Epidermal melanocyte (primary cell): ENCODE results near the gene KCTD7.
"Not testable (repeated sequence)": the region's sequence is repeated elsewhere in the genome, so short reads cannot be mapped to it uniquely, and the experiment has no call there.

Source experiments
- DNase-seq: peaks from one replicate; pipeline ENCODE4 v3.0.0; 2011; ENCODE audit warnings: low spot score; ENCODE audit not compliant: insufficient read length

The KCTD7 gene

GRCh38 chr7:66653719-66654274 is 25.1 kb downstream of the KCTD7 start:
- not testable (repeated sequence) for DNase-seq

GRCh38 chr7:66654275-66655112 is 25.8 kb downstream of the KCTD7 start:
- peak; percentile 96 for DNase-seq

GRCh38 chr7:66655113-66655806 is 26.6 kb downstream of the KCTD7 start:
- not testable (repeated sequence) for DNase-seq

GRCh38 chr7:66655826-66656485 is 27.3 kb downstream of the KCTD7 start:
- not testable (repeated sequence) for DNase-seq

GRCh38 chr7:66657798-66658197 is 29.1 kb downstream of the KCTD7 start:
- DNase-seq = no peak

DNA sequence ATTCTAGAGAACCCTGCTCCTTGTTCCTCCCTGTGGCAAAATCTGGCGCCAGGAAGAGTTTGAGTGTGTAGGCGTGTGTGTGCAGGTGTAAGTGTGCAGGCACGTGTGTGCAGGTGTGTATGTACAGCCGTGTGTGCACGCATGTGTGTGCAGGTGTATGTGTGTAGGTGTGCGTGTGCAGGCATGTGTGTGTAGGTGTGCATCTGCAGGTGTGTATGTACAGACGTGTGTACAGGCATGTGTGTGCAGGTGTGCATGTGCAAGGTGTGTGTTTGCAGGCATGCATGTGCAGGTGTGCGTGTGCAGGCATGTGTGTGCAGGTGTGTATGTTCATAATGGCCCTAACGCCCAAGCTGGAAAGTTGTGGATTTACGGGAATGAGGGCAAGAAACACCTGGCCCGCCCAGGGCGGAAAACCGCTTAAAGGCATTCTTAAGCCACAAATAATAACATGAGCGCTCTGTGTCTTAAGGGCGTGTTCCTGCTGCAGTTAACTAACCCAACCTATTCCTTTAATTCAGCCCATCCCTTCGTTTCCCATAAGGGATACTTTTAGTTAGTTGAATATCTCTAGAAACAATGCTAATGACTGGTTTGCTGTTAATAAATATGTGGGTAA is 34.1 kb downstream of the KCTD7 start:
- DNase-seq = no peak

DNA sequence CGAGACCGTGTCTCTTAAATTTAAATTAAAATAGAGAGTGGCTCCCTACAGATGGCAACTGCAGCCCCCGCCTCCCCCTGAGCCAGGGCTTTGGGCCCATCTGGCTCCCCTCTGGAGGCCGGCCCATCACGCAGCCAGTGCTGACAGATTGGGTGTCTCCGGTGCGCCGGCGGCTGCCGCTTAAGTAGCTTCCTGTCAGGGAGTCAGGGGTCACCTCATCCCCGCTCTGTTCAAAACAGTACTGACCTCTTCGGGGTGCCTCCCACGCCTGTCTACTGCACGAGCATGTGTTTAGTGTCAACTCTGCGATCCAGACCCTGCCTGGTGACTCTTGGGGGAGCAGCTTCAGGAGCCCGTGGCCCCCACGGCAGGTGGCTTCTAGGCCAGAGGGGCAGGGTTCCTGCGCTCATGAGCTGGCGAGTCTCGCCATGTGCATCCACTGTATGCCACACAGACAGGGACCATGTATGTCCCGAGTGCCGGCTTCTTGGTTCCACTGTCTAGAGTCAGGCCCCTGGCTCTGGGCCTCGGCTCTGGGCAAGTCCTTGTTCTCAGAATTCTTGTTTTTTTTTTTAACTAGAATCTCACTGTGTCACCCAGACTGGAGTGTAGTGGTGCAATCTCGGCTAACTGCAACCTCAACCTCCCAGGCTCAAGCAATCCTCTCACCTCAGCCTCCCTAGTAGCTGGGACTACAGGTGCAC is 36.1 kb downstream of the KCTD7 start:
- no peak for DNase-seq

DNA sequence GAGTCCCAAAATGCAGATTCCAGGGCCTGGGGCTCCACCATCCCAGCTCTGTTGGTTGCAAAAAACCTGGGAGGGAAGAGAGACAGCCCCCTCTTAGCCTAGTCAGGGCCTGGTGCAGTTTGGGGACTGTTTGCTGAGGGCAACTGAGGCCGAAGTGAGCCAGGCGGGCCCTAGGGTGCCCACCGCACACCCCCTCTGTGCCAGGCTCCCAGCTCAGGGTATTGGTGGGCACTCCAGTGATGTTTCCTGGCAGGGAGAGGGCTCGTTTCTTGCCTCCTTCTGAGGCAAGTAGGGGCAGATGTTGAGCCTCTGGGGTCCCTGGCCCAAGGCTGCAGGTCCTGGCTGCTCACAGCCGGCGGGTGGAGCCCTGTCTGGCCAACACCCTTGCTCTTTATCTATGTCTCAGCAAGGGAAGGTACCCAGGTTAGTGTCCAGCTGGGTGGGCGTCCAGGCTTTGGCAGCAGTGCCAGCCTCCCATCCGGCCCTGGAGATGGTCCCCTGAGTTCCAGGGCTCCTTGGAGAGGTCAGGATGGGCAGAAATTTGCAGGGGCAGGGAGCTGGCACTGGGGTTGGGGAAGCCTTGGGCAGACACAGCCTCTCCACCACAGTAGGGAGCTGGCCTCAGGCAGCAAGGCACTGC is 37.8 kb downstream of the KCTD7 start:
- DNase-seq = no peak

GRCh38 chr7:66667023-66667728 is 38.5 kb downstream of the KCTD7 start:
- no peak for DNase-seq

DNA sequence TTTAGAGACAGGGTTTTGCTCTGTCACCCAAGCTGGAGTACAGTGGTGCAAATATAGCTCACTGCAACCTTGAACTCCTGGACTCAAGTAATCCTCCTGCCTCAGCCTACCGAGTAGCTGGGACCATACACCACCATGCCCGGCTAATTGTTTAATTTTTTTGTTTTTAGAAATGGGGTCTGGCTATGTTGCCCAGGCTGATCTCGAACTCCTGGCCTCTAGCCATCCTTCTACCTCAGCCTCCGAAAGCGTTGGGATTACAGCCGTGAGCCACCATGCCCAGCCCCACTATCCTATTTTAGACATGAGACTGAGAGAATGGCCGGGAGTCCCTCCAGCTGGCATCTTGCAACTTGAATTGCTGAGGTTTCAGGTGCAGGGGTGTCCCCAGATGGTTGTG is 39.4 kb downstream of the KCTD7 start:
- DNase-seq = no peak

- DNase-seq = no peak
These were observed 40.0 kb downstream of the KCTD7 start for GRCh38 chr7:66668677-66669076.

DNA sequence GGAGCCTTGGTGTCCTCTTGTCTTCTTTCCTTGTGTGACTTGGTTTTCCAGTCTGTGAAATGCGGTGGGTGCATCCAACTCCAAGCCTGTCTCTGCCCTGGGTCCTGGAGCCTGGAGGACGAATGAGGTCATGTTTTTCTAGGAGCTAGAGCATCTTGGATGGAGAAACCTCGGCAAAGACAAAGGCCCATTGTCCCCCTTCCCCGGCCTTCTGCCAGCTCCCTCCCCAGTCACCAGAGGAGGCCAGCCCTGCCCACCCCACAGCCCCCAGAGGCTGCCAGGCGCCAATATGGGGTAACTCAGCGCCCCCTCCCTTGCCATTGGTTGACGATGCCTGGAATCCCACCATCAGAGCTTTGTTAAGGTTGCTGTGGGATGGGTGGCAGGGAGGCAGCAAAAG is 40.4 kb downstream of the KCTD7 start:
- DNase-seq = no peak

DNA sequence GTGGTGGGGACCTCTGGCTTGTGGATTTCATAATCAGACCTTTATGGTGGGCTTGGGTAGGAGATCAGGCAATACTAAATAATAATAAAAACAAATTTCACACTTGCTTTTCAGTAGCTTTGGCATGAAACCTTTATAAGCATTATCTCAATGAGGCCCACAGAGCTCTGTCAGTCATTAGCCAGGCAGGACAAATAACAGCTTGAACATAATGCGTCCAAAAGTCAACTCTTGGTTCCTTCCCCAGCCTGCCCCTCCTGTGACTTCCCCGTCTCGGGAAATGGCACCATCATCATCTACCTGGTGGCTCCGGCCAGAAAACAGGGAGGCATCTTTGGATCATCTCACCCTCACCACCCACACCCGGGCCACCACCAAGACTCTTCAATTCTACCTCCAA is 40.8 kb downstream of the KCTD7 start:
- no peak for DNase-seq

- no peak for DNase-seq
These were observed 42.4 kb downstream of the KCTD7 start for GRCh38 chr7:66671034-66671433.

DNA sequence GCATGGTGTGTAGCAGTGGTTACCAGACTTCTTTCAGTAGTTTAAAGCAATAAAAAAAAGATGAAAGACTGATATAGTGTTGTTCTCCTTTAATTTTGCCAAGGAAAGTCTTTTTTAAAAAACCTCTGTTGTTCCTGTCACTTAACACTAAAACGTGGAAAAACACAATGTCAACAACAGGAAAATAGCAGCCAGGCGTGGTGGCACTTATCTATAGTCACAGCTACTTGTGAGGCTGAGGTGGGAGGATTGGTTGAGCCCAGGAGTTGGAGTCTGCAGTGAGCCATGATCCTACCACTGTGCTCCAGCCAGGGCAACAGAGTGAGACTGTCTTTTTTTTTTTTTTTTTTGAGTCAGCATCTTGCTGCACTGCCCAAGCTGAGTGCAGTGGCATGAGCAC is 42.8 kb downstream of the KCTD7 start:
- not testable (repeated sequence) for DNase-seq

DNA sequence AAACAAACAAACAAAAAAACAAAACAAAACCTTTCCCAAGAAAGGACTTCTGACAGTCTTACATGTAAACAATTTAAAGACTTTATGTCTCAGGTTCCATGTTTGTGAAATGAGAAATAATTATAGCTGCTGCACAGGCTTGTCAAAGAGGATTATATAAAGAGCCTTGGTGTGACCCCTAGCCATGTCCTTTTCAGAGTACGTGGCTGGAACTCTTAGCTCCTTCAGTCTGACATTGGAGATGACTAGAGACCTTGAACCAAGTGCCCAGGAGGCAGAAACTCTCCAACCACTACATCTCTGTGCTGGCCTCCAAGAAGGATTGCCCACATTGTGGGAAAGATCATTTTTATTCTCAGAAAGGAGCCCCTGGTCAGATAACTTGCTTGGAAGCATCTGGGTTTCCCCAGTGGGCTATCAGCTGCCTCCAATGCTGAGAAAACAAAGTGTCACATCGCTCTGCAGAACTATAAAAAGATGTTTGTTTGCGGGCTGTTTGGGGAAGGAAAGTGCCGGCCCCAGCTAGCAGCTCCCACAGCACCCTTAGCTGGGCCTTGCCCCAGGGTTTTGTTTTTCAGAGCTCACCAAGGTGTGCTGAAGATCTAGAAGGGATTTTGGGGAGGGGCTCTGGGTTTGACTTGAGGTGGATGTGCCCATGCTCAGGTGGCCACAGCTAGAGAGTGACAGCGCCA is 43.9 kb downstream of the KCTD7 start:
- DNase-seq = not testable (repeated sequence)

DNA sequence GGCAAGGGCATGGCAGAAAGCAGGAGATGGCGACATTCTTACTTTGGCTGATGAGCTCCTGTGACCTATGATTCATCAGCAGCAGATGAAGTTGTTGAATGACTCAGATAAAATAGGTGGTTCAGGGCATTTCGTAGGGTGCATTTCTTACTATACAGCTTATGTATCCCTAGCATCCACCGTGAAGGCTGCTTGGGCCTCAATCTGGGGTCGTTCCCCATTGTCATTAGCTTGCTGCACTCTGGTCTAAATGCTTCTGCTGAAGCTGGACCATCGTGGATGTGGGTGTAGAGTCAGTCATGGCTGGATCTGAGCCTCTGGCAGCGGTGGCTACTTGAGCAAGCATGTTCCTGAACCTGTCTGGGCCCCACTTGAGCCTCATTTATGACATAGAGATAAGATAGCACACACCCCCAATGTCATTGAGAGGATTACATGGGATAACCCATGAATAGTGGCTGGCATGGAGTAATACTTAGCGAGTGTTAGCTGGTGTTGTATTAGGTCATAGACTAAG is 44.5 kb downstream of the KCTD7 start:
- DNase-seq = not testable (repeated sequence)

DNA sequence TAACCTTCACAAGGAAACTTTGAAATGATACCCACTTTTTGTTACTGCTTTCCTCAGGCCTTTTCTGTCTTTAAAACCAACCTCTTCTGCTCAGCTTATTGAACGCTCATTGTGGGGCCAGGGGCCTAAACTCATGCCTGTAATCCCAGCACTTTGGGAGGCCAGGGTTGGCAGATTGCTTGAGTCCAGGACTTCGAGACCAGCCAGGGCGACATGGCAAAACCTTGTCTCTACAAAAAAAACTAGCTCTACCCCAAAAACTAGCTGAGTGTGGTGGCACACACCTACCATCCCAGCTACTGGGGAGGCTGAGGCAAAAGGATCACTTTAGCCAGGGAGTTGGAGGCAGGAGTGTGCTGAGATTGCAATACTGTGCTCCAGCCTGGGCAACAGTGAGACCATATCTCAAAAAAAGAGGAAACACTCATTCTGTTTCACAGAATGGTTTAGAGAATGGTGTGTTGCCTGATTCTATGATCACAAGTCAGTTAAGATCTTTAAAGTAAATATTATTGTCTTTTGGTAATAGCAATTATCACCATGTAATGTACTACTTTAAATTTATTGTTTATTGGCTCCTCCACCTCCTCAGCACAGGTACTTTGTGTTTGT is 51.1 kb downstream of the KCTD7 start:
- DNase-seq = no peak
